ENCODE data around the gene KIF5C.

GRCh38 chr2:148978706-148979105 is 103.7 kb downstream of the KIF5C start:
- TF ChIP-seq, protein P1, sequence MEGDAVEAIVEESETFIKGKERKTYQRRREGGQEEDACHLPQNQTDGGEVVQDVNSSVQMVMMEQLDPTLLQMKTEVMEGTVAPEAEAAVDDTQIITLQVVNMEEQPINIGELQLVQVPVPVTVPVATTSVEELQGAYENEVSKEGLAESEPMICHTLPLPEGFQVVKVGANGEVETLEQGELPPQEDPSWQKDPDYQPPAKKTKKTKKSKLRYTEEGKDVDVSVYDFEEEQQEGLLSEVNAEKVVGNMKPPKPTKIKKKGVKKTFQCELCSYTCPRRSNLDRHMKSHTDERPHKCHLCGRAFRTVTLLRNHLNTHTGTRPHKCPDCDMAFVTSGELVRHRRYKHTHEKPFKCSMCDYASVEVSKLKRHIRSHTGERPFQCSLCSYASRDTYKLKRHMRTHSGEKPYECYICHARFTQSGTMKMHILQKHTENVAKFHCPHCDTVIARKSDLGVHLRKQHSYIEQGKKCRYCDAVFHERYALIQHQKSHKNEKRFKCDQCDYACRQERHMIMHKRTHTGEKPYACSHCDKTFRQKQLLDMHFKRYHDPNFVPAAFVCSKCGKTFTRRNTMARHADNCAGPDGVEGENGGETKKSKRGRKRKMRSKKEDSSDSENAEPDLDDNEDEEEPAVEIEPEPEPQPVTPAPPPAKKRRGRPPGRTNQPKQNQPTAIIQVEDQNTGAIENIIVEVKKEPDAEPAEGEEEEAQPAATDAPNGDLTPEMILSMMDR (IDR thresholded peaks at IDR 0.05; ENCODE audit: borderline replicate concordance, extremely low read depth, low read length, poor library complexity, severe bottlenecking): no peak
- TF ChIP-seq EZH2 (IDR thresholded peaks at IDR 0.05; ENCODE audit: borderline replicate concordance, low read depth, low read length, severe bottlenecking): no peak
